ENCODE results near the gene SLC2A3.
"Not testable (repeated sequence)": the region's sequence is repeated elsewhere in the genome, so short reads cannot be mapped to it uniquely, and the experiment has no call there.

Gene SLC2A3

GRCh38 chr12:7915661-7916403 lies 20.2 kb downstream of the SLC2A3 start:
- peak; percentile 40 for DNase-seq

- not testable (repeated sequence) for DNase-seq
Observed at GRCh38 chr12:7910106-7910505, 25.9 kb downstream of the SLC2A3 start.

- DNase-seq, result peak; percentile 70
Observed at GRCh38 chr12:7907009-7907408, 29.0 kb downstream of the SLC2A3 start.

- not testable (repeated sequence) for DNase-seq
Observed at GRCh38 chr12:7906303-7906702, 29.7 kb downstream of the SLC2A3 start.

- DNase-seq, result not testable (repeated sequence)
Observed at GRCh38 chr12:7905600-7906125, 30.3 kb downstream of the SLC2A3 start.

- peak; percentile 22 for DNase-seq
Observed at GRCh38 chr12:7905071-7905470, 30.9 kb downstream of the SLC2A3 start.

- DNase-seq, result not testable (repeated sequence)
Observed at GRCh38 chr12:7902416-7902815, 33.6 kb downstream of the SLC2A3 start.

GRCh38 chr12:7899755-7900154 lies 36.2 kb downstream of the SLC2A3 start:
- DNase-seq, result peak; percentile 78

- not testable (repeated sequence) for DNase-seq
Observed at GRCh38 chr12:7896726-7897125, 39.3 kb downstream of the SLC2A3 start.

GRCh38 chr12:7892186-7892980 lies 43.6 kb downstream of the SLC2A3 start:
- peak; percentile 46 for DNase-seq

GRCh38 chr12:7884689-7885088 lies 51.3 kb downstream of the SLC2A3 start:
- DNase-seq, result no peak

GRCh38 chr12:7881736-7882120 lies 54.3 kb downstream of the SLC2A3 start:
- DNase-seq, result not testable (repeated sequence)

GRCh38 chr12:7880952-7881735 lies 54.8 kb downstream of the SLC2A3 start:
- DNase-seq, result not testable (repeated sequence)

GRCh38 chr12:7879246-7879645 lies 56.7 kb downstream of the SLC2A3 start:
- DNase-seq, result no peak

- no peak for DNase-seq
Observed at GRCh38 chr12:7877420-7877819, 58.6 kb downstream of the SLC2A3 start.

GRCh38 chr12:7872566-7873319 lies 63.2 kb downstream of the SLC2A3 start, which contains the start of gene SLC2A14:
SLC2A14 (minus strand) TSS chr12:7872915; CDS start chr12:7869880, 3,035 bp downstream.
- no peak for DNase-seq

GRCh38 chr12:7870335-7870734 lies 65.7 kb downstream of the SLC2A3 start:
- DNase-seq, result no peak

Measured in fibroblast of skin of right biceps (primary cell).